NB4 (cell line): Measurements from ENCODE around the gene CCDC78.

ENCODE experiments used
- MYC ChIP-seq: IDR thresholded peaks from 2 replicates; pipeline ENCODE4 v1.6.1; 2011; ENCODE audit warnings: low read depth, low read length
- POLR2A ChIP-seq: IDR thresholded peaks from 2 replicates; pipeline ENCODE4 v1.6.1; 2011; ENCODE audit warnings: mild to moderate bottlenecking; ENCODE audit not compliant: insufficient read length; ENCODE audit errors: extremely low read depth
- TF ChIP-seq, protein P1 (sequence below): IDR thresholded peaks from 2 replicates; pipeline ENCODE4 v1.6.1; 2011; ENCODE audit warnings: low read depth, low read length
- TF ChIP-seq, protein P2 (sequence below): IDR thresholded peaks from one replicate; pipeline ENCODE4 v1.5.1; 2012; ENCODE audit warnings: low read depth, low read length

DNA sequence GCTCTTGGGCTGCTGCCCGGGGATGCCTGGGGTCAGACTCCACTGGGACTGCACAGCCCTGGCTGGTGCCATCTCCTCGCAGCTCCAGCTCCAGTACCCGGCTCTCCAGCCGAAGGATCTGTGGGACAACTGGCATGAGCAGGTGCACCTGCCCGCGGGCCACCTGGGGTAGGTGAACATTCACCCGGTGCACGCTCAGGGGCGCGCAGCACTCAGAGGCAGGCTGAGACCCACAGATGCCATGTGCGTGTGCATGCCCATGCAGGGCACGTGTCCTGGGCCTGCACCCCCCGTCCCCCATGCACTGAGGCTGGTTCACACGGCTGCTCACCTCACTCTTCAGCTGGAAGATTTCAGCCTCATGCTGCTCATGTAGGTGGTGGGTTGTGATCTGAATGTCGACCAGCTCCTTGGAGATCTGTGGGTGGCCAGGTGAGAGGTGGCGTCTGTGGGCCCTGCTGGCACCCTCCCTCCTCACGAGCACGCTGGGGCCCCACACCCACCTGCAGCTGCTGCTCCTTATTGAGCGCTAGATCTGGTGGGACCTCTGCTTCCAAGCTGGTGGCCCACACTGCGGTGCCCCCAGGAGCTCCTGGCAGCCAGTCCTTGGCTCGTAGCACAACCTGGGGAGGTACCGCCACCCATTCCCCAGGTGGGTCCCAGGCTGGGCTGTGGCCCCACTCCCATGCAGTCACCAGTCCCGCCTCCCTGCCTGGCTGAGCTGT lies 618 bp downstream of the CCDC78 start:
- TF ChIP-seq, protein P1, sequence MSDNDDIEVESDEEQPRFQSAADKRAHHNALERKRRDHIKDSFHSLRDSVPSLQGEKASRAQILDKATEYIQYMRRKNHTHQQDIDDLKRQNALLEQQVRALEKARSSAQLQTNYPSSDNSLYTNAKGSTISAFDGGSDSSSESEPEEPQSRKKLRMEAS = no peak
- no peak for TF ChIP-seq POLR2A
- TF ChIP-seq, protein P2, sequence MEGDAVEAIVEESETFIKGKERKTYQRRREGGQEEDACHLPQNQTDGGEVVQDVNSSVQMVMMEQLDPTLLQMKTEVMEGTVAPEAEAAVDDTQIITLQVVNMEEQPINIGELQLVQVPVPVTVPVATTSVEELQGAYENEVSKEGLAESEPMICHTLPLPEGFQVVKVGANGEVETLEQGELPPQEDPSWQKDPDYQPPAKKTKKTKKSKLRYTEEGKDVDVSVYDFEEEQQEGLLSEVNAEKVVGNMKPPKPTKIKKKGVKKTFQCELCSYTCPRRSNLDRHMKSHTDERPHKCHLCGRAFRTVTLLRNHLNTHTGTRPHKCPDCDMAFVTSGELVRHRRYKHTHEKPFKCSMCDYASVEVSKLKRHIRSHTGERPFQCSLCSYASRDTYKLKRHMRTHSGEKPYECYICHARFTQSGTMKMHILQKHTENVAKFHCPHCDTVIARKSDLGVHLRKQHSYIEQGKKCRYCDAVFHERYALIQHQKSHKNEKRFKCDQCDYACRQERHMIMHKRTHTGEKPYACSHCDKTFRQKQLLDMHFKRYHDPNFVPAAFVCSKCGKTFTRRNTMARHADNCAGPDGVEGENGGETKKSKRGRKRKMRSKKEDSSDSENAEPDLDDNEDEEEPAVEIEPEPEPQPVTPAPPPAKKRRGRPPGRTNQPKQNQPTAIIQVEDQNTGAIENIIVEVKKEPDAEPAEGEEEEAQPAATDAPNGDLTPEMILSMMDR = no peak
- TF ChIP-seq MYC = no peak
